CD14-positive monocyte (primary cell): Measurements from ENCODE around the gene HIBCH. TPM values are rescaled to one million over a fixed set of nuclear protein-coding genes. Genes with fewer than 3 reads are reported as not detected.
A peak's percentile ranks its signal among the peaks of the same experiment; 100 is the strongest.
"Not testable (repeated sequence)": the region's sequence is repeated elsewhere in the genome, so short reads cannot be mapped to it uniquely, and the experiment has no call there.

Experiments used
- DNase-seq, 3 donors: peaks; one replicate each; pipeline ENCODE4 v3.0.0-alpha.2; 2011 to 2022
- H2AFZ ChIP-seq: 2 replicates; pipeline ENCODE4 v1.6.0; 2012; ENCODE audit warnings: mild to moderate bottlenecking, low read depth, low read length, inconsistent platforms; ENCODE audit not compliant: insufficient read depth, poor library complexity, severe bottlenecking
- H3K27ac ChIP-seq, 2 donors: 1 replicate in 1 of 2; 2 replicates in 1 of 2; pipeline ENCODE4 v1.5.1; 2012 to 2013; ENCODE audit warnings: low read length in 2 of 2, control low read depth in 1 of 2, inconsistent platforms in 1 of 2, low read depth in 1 of 2, mild to moderate bottlenecking in 1 of 2
- H3K27me3 ChIP-seq, 2 donors: one replicate each; pipeline versions ENCODE4 v1.6.0 to v1.6.1; 2011 to 2013; ENCODE audit warnings: low read length in 2 of 2; ENCODE audit not compliant: control insufficient read depth in 2 of 2, insufficient read depth in 2 of 2
- H3K36me3 ChIP-seq, 2 donors: replicated peaks in 1 of 2; 1 replicate in 1 of 2; 2 replicates in 1 of 2; pipeline versions ENCODE4 v1.5.1 to v1.6.1; 2012 to 2013; ENCODE audit warnings: low read length in 2 of 2, control low read depth in 1 of 2, inconsistent platforms in 1 of 2, mild to moderate bottlenecking in 1 of 2; ENCODE audit not compliant: insufficient read depth in 2 of 2, control insufficient read depth in 1 of 2
- H3K4me1 ChIP-seq, 2 donors: 1 replicate in 1 of 2; 2 replicates in 1 of 2; pipeline versions ENCODE4 v1.5.1 to v1.6.1; 2012 to 2013; ENCODE audit warnings: low read length in 2 of 2, control low read depth in 1 of 2, inconsistent platforms in 1 of 2, mild to moderate bottlenecking in 1 of 2, moderate library complexity in 1 of 2; ENCODE audit not compliant: insufficient read depth in 2 of 2, control insufficient read depth in 1 of 2
- H3K4me2 ChIP-seq: replicated peaks from 2 replicates; pipeline ENCODE3; 2012; ENCODE audit warnings: low read length, moderate library complexity, mild to moderate bottlenecking; ENCODE audit not compliant: poor library complexity, severe bottlenecking; ENCODE audit errors: extremely low read depth
- H3K4me3 ChIP-seq, 3 experiments: fragments of 200-600 bp in 1 of 3; sonication (generic) in 1 of 3; replicated peaks in 1 of 3; 1 replicate in 2 of 3; 2 replicates in 1 of 3; pipeline ENCODE4 v1.5.1; 2011 to 2013; ENCODE audit warnings: low read length in 3 of 3, mild to moderate bottlenecking in 3 of 3, control low read depth in 2 of 3, low read depth in 2 of 3, inconsistent platforms in 1 of 3, moderate library complexity in 1 of 3
- H3K79me2 ChIP-seq: 2 replicates; pipeline ENCODE4 v1.6.0; 2012; ENCODE audit warnings: mild to moderate bottlenecking, control low read depth, inconsistent platforms, low read length, moderate library complexity; ENCODE audit not compliant: insufficient read depth
- H3K9ac ChIP-seq: 2 replicates; pipeline ENCODE4 v1.6.0; 2017; ENCODE audit warnings: low read length, mild to moderate bottlenecking; ENCODE audit not compliant: insufficient read depth, poor library complexity, severe bottlenecking
- H3K9me3 ChIP-seq, 2 donors: replicated peaks in 1 of 2; 1 replicate in 1 of 2; 2 replicates in 1 of 2; pipeline versions ENCODE4 v1.5.1 to v1.6.1; 2012 to 2013; ENCODE audit warnings: low read length in 2 of 2, control low read depth in 1 of 2; ENCODE audit not compliant: control insufficient read depth in 1 of 2, insufficient read depth in 1 of 2
- H4K20me1 ChIP-seq: 2 replicates; pipeline ENCODE4 v1.6.0; 2012; ENCODE audit warnings: mild to moderate bottlenecking, low read length, control low read depth, moderate library complexity; ENCODE audit not compliant: insufficient read depth
- H3K27ac Mint-ChIP-seq, 7 donors: one replicate each; pipeline ENCODE4 v1.8.0; 2020; ENCODE audit warnings: mild to moderate bottlenecking in 7 of 7, mixed read lengths in 7 of 7, moderate library complexity in 6 of 7, inconsistent platforms in 2 of 7
- H3K27me3 Mint-ChIP-seq, 3 donors: one replicate each; pipeline ENCODE4 v1.8.0; 2021 to 2022; ENCODE audit warnings: low read depth in 3 of 3, mild to moderate bottlenecking in 3 of 3, mixed read lengths in 3 of 3, moderate library complexity in 3 of 3, inconsistent platforms in 1 of 3
- H3K36me3 Mint-ChIP-seq, 2 donors: one replicate each; pipeline ENCODE4 v1.8.0; 2020; ENCODE audit warnings: mixed read lengths in 2 of 2, inconsistent platforms in 1 of 2, mild to moderate bottlenecking in 1 of 2
- H3K4me1 Mint-ChIP-seq: one replicate; pipeline ENCODE4 v1.8.0; 2020; ENCODE audit warnings: mild to moderate bottlenecking, mixed read lengths
- H3K4me3 Mint-ChIP-seq, 2 donors: one replicate each; pipeline ENCODE4 v1.8.0; 2020; ENCODE audit warnings: mild to moderate bottlenecking in 2 of 2, mixed read lengths in 2 of 2, moderate library complexity in 1 of 2
- H3K9me3 Mint-ChIP-seq, 7 donors: one replicate each; pipeline ENCODE4 v1.8.0; 2020 to 2022; ENCODE audit warnings: mixed read lengths in 7 of 7, mild to moderate bottlenecking in 6 of 7, moderate library complexity in 6 of 7, inconsistent platforms in 2 of 7
- WGBS: methylation state at CpG from one replicate; pipeline ENCODE4 v1.1.5; 2013; ENCODE audit warnings: missing lambda C conversion rate; ENCODE audit not compliant: insufficient coverage; 5-methylcytosine and 5-hydroxymethylcytosine counted together
- intact Hi-C, 2 donors: fragments of 100-400 bp; cut with micrococcal nuclease; formaldehyde crosslinking; loops; one replicate each; pipeline versions ENCODE4 v1.15.0 to v1.15.1; 2023
- polyA plus RNA-seq, 3 donors: library from polyadenylated mRNA; depleted of rRNA in 1 of 3; unstranded in 2 of 3; stranded (reverse) in 1 of 3; fragments of 300-500 nt in 2 of 3; fragments of >200 nt in 1 of 3; fragmentation: Illumina TruSeq in 2 of 3; gene quantifications; 1 replicate in 2 of 3; 2 replicates in 1 of 3; pipeline ENCODE4 v1.2.3, GENCODE V29; 2012 to 2021
- TF ChIP-seq, protein P1 (sequence below): fragments of 200-600 bp; IDR thresholded peaks from one replicate; pipeline ENCODE4 v1.8.0; 2022; ENCODE audit warnings: antibody characterized with exemption, mild to moderate bottlenecking

Gene HIBCH
- polyA plus RNA-seq, 3 donors = 3.3 to 8.2 (median 7.3) TPM

DNA sequence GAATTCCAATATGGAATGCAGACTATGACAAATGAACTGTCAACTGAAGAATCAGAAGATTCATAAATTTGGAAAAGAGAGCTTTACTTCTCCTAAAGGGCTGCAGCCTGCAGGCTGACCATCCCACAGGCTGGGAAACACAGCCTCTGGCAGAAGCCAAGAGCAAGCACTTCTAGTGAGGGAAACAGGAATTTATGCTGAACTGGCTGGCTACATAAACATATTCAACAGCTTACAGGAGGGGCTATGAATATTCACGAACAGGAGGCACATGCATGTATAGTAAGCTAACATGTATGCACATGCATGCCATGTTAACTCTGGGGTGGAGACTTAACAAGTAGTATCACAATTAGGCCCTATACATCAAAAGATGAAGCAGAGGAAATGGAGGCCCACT, 17.6 kb downstream of the HIBCH start:
- H3K27me3 Mint-ChIP-seq = no peaks in the 10 kb centered on the region
- H3K9me3 Mint-ChIP-seq = peaks cover 0 to 6% (median 3%) of the 10 kb centered on the region in 7 donors
- Histone ChIP-seq H3K4me3 (no peak overlapping the region), H3K36me3 (peaks cover 0 to 5% of the 10 kb centered on the region in 2 donors), H3K79me2 (no peaks in the 10 kb centered on the region), H3K27ac (no peak overlapping the region), H3K4me2 (no peak overlapping the region), H3K27me3 (no peaks in the 10 kb centered on the region), H3K9me3 (no peaks in the 10 kb centered on the region), H2AFZ (no peak overlapping the region), H3K4me1 (no peaks in the 10 kb centered on the region), H3K9ac (no peak overlapping the region), H4K20me1 (no peaks in the 10 kb centered on the region)
- DNase-seq = no peak
- TF ChIP-seq, protein P1, sequence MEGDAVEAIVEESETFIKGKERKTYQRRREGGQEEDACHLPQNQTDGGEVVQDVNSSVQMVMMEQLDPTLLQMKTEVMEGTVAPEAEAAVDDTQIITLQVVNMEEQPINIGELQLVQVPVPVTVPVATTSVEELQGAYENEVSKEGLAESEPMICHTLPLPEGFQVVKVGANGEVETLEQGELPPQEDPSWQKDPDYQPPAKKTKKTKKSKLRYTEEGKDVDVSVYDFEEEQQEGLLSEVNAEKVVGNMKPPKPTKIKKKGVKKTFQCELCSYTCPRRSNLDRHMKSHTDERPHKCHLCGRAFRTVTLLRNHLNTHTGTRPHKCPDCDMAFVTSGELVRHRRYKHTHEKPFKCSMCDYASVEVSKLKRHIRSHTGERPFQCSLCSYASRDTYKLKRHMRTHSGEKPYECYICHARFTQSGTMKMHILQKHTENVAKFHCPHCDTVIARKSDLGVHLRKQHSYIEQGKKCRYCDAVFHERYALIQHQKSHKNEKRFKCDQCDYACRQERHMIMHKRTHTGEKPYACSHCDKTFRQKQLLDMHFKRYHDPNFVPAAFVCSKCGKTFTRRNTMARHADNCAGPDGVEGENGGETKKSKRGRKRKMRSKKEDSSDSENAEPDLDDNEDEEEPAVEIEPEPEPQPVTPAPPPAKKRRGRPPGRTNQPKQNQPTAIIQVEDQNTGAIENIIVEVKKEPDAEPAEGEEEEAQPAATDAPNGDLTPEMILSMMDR = no peak
- H3K27ac Mint-ChIP-seq = no peak overlapping the region
- intact Hi-C loops = no loop called here
- H3K36me3 Mint-ChIP-seq = peaks cover 33 to 37% of the 10 kb centered on the region in 2 donors
- H3K4me1 Mint-ChIP-seq = peaks cover 2% of the 10 kb centered on the region
- H3K4me3 Mint-ChIP-seq = no peak overlapping the region
- WGBS = no CpG with 5 or more reads among the region's 1 CpG

DNA sequence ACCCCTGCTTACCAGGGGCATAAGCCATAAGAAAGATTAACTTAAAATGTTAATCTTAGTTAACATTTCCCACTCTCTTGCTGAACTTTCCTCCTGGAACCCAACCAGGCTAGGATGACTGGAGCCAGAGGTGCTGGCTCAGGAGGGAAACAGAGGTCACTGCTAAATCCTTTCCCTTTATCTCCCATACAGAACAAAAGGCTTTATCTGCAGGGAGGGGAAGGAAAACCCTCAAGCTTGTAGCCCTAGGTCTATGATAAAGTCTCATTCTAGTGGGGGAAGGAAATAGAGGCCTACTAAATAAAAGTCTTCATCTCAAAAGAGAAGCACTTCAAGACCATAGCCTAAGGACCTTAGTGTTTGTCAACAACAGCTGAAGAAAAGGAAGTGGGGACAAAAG, 18.6 kb downstream of the HIBCH start:
- Mint-ChIP-seq H3K27ac (peak overlapping the region in 2 of 7 donors; percentile 62 to 65), H3K4me3 (no peak overlapping the region), H3K27me3 (no peaks in the 10 kb centered on the region), H3K4me1 (peaks cover 2% of the 10 kb centered on the region), H3K9me3 (peaks cover 0 to 6% (median 3%) of the 10 kb centered on the region in 7 donors), H3K36me3 (peaks cover 37 to 41% of the 10 kb centered on the region in 2 donors)
- H2AFZ ChIP-seq = no peak overlapping the region
- H3K36me3 ChIP-seq = peaks cover 0 to 10% of the 10 kb centered on the region in 2 donors
- no peak overlapping the region for H3K27ac ChIP-seq
- TF ChIP-seq, protein P1 = no peak
- H3K79me2 ChIP-seq = no peaks in the 10 kb centered on the region
- H3K9me3 ChIP-seq = no peaks in the 10 kb centered on the region
- no peak overlapping the region for H3K4me3 ChIP-seq
- no peak overlapping the region for H3K9ac ChIP-seq
- no peak overlapping the region for H3K4me2 ChIP-seq
- H3K4me1 ChIP-seq = no peaks in the 10 kb centered on the region
- no peak for DNase-seq
- H4K20me1 ChIP-seq = no peaks in the 10 kb centered on the region
- intact Hi-C loops = no loop called here
- no peaks in the 10 kb centered on the region for H3K27me3 ChIP-seq

DNA sequence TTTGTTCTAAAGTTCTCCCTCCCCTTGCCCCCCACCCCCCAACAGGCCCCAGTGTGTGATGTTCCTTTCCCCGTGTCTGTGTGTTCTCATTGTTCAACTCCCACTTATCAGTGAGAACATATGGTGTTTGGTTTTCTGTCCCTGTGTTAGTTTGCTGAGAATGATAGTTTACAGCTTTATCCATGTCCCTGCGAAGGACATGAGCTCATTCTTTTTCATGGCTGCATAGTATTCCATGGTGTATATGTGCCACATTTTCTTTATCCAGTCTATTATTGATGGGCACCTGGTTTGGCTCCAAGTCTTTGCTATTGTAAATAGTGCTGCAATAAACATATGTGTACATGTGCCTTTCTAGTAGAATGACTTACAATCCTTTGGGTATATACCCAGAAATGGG, 21.7 kb downstream of the HIBCH start:
- H3K9me3 ChIP-seq, H3K4me3 ChIP-seq, H3K9ac ChIP-seq, H3K79me2 ChIP-seq, H3K27ac Mint-ChIP-seq, intact Hi-C loops, H3K27me3 Mint-ChIP-seq, H3K4me3 Mint-ChIP-seq, H3K27me3 ChIP-seq, DNase-seq, H3K4me1 ChIP-seq, H2AFZ ChIP-seq, H3K4me1 Mint-ChIP-seq, H3K4me2 ChIP-seq, H3K9me3 Mint-ChIP-seq, H3K27ac ChIP-seq, H4K20me1 ChIP-seq: not testable (repeated sequence)
- WGBS = no CpG with 5 or more reads among the region's 2 CpGs
- H3K36me3 ChIP-seq = peaks cover 9 to 27% of the 10 kb centered on the region in 2 donors
- peaks cover 43 to 44% of the 10 kb centered on the region in 2 donors for H3K36me3 Mint-ChIP-seq
